ENCODE results near the gene M1AP. TPM values are rescaled to one million over a fixed set of nuclear protein-coding genes. Genes with fewer than 3 reads are reported as not detected.

Gene M1AP
- total and polyA plus RNA-seq, 2 of the 8 experiments (the other 6 are each of a cell fraction or from before 2014, with no cell fraction given), result 4.8 TPM

DNA sequence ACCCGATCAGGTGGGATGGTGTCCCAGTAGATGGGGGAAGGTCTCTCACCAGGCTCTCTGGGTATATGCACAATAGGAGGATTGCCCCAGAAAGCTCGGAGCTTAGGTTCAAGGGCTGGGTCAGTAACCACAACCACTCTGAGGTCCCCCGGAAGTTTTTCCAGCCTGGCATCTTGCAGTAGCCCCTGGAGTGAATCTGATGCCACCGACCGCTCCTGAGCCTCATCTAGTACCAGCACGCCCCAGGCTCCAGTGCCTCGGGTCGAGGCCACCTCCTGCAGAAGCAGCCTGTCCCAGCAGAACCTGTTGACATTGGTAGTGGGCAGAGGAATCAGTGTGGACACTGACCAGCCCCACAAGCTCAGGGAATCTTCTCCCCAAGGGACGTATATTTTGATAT lies 124.1 kb downstream of the M1AP start (continued):
- TF ChIP-seq SIX5 (IDR thresholded peaks at IDR 0.05; ENCODE audit: low read depth, low read length) (no peak), CTBP2 (IDR thresholded peaks at IDR 0.05; ENCODE audit: borderline replicate concordance, insufficient read depth, insufficient read length, low read length) (no peak)
- TF ChIP-seq, protein P1, sequence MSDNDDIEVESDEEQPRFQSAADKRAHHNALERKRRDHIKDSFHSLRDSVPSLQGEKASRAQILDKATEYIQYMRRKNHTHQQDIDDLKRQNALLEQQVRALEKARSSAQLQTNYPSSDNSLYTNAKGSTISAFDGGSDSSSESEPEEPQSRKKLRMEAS (IDR thresholded peaks at IDR 0.05), result no peak
